IMR-90 (cell line): ENCODE results near the gene APC.

Experiments
- BHLHE40 ChIP-seq: fragments of 150-350 bp; IDR thresholded peaks from 2 replicates; pipeline ENCODE4 v1.6.1; 2016; ENCODE audit warnings: mild to moderate bottlenecking, low read depth, low read length
- CEBPB ChIP-seq: IDR thresholded peaks from 2 replicates; pipeline ENCODE4 v1.6.1; 2012; ENCODE audit warnings: low read depth, low read length, improper control_type of control experiment
- CHD1 ChIP-seq: IDR thresholded peaks from 2 replicates; pipeline ENCODE4 v1.6.1; 2012; ENCODE audit warnings: low read depth, low read length, improper control_type of control experiment
- CTCF ChIP-seq: conservative IDR thresholded peaks from 2 replicates; pipeline ENCODE4 v1.5.1; 2012; ENCODE audit warnings: mild to moderate bottlenecking, low read depth, low read length, improper control_type of control experiment
- MXI1 ChIP-seq: IDR thresholded peaks from 2 replicates; pipeline ENCODE4 v1.6.1; 2012; ENCODE audit warnings: low read depth, mild to moderate bottlenecking, low read length, moderate library complexity, borderline replicate concordance
- POLR2A ChIP-seq: IDR thresholded peaks from 2 replicates; pipeline ENCODE4 v1.6.1; 2012; ENCODE audit warnings: mild to moderate bottlenecking, low read depth, low read length
- RAD21 ChIP-seq: IDR thresholded peaks from 2 replicates; pipeline ENCODE4 v1.6.1; 2012; ENCODE audit warnings: low read length, improper control_type of control experiment
- RFX5 ChIP-seq: IDR thresholded peaks from 2 replicates; pipeline ENCODE4 v1.8.0; 2012; ENCODE audit warnings: low read depth, mild to moderate bottlenecking, low read length, moderate library complexity
- SMC3 ChIP-seq: fragments of 150-350 bp; IDR thresholded peaks from 2 replicates; pipeline ENCODE4 v1.6.1; 2016; ENCODE audit warnings: low read depth, mild to moderate bottlenecking, antibody characterized with exemption, low read length, moderate library complexity
- USF2 ChIP-seq: fragments of 150-350 bp; IDR thresholded peaks from 2 replicates; pipeline ENCODE4 v1.6.1; 2017; ENCODE audit warnings: mild to moderate bottlenecking, antibody characterized with exemption, low read length, low read depth

- no peak for TF ChIP-seq CTCF
- TF ChIP-seq POLR2A: no peak
- TF ChIP-seq RAD21: no peak
- TF ChIP-seq CEBPB: no peak
- TF ChIP-seq CHD1: no peak
- TF ChIP-seq BHLHE40: no peak
- no peak for TF ChIP-seq USF2
- TF ChIP-seq SMC3: no peak
- TF ChIP-seq RFX5: no peak
- TF ChIP-seq MXI1: no peak
These were observed 62.0 kb downstream of the APC start for GRCh38 chr5:112799661-112800060.
